Nephron (organoid): ENCODE measurements around the gene APCDD1.
"Not testable (repeated sequence)": the region's sequence is repeated elsewhere in the genome, so short reads cannot be mapped to it uniquely, and the experiment has no call there.

Experiments
- H3K27ac Mint-ChIP-seq, 3 experiments: 2 replicates each; pipeline ENCODE4 v1.8.0; 2020; ENCODE audit warnings: mixed read lengths in 3 of 3, mild to moderate bottlenecking in 2 of 3, moderate library complexity in 1 of 3
- H3K27me3 Mint-ChIP-seq: 2 replicates; pipeline ENCODE4 v1.8.0; 2021; ENCODE audit warnings: low read depth, mild to moderate bottlenecking, moderate library complexity, mixed read lengths
- H3K36me3 Mint-ChIP-seq: 2 replicates; pipeline ENCODE4 v1.8.0; 2020; ENCODE audit warnings: low read depth, mixed read lengths
- H3K4me1 Mint-ChIP-seq: 2 replicates; pipeline ENCODE4 v1.8.0; 2020; ENCODE audit warnings: mixed read lengths
- H3K4me3 Mint-ChIP-seq, 3 experiments: 2 replicates each; pipeline ENCODE4 v1.8.0; 2020; ENCODE audit warnings: mild to moderate bottlenecking in 3 of 3, mixed read lengths in 3 of 3, moderate library complexity in 2 of 3
- H3K9me3 Mint-ChIP-seq: 2 replicates; pipeline ENCODE4 v1.8.0; 2020; ENCODE audit warnings: mixed read lengths
- TF ChIP-seq, protein P1 (sequence below), 3 experiments: fragments of 200-600 bp; sonication (generic); IDR thresholded peaks; one replicate each; pipeline ENCODE4 v1.5.0; 2021; ENCODE audit warnings: antibody characterized with exemption in 3 of 3; ENCODE audit not compliant: unreplicated experiment in 3 of 3

Gene APCDD1

GRCh38 chr18:10463741-10464140 is 9.3 kb downstream of the APCDD1 start:
- H3K4me1 Mint-ChIP-seq: peaks cover 20% of the 10 kb centered on the region
- no peak overlapping the region for H3K4me3 Mint-ChIP-seq
- peaks cover 13% of the 10 kb centered on the region for H3K27me3 Mint-ChIP-seq
- peaks cover 9% of the 10 kb centered on the region for H3K36me3 Mint-ChIP-seq
- no peak overlapping the region for H3K27ac Mint-ChIP-seq
- H3K9me3 Mint-ChIP-seq: no peaks in the 10 kb centered on the region
- TF ChIP-seq, protein P1, sequence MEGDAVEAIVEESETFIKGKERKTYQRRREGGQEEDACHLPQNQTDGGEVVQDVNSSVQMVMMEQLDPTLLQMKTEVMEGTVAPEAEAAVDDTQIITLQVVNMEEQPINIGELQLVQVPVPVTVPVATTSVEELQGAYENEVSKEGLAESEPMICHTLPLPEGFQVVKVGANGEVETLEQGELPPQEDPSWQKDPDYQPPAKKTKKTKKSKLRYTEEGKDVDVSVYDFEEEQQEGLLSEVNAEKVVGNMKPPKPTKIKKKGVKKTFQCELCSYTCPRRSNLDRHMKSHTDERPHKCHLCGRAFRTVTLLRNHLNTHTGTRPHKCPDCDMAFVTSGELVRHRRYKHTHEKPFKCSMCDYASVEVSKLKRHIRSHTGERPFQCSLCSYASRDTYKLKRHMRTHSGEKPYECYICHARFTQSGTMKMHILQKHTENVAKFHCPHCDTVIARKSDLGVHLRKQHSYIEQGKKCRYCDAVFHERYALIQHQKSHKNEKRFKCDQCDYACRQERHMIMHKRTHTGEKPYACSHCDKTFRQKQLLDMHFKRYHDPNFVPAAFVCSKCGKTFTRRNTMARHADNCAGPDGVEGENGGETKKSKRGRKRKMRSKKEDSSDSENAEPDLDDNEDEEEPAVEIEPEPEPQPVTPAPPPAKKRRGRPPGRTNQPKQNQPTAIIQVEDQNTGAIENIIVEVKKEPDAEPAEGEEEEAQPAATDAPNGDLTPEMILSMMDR (IDR thresholded peaks at IDR 0.05; ENCODE audit: unreplicated experiment in 3 of 3): no peak

DNA sequence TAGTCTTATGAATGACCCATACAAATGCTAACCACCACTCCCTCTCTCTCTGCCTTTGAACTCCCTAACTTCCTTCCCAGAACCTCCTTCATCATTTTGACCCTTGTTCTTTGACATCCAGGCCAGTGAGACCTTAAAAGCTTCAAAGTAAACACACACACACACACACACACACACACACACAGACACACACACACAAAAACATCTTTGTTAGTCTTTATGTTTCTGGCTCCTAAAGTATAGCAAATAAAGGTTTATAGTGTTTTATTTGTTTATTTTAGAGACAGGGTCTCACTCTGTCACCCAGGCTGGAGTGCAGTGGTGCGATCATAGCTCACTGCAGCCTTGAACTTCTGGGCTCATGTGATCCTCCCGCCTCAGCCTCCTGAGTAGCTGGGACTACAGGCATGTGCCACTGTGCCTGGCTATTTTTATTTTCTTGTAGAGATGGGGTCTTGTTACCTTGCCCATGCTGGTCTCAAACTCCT is 9.8 kb downstream of the APCDD1 start:
- H3K36me3 Mint-ChIP-seq, H3K27ac Mint-ChIP-seq, H3K4me3 Mint-ChIP-seq, H3K9me3 Mint-ChIP-seq: not testable (repeated sequence)
- Mint-ChIP-seq H3K4me1 (peaks cover 20% of the 10 kb centered on the region), H3K27me3 (peaks cover 13% of the 10 kb centered on the region)

GRCh38 chr18:10465174-10465939 is 10.9 kb downstream of the APCDD1 start:
- peaks cover 13% of the 10 kb centered on the region for H3K27me3 Mint-ChIP-seq
- no peak overlapping the region for H3K4me3 Mint-ChIP-seq
- peak overlapping the region in 2 of 3 experiments; percentile 10 to 41 for H3K27ac Mint-ChIP-seq
- H3K9me3 Mint-ChIP-seq: no peaks in the 10 kb centered on the region
- TF ChIP-seq, protein P1 (IDR thresholded peaks at IDR 0.05; ENCODE audit: unreplicated experiment in 3 of 3): no peak
- H3K36me3 Mint-ChIP-seq: peaks cover 12% of the 10 kb centered on the region
- H3K4me1 Mint-ChIP-seq: peaks cover 20% of the 10 kb centered on the region

GRCh38 chr18:10470429-10470828 is 16.0 kb downstream of the APCDD1 start:
- Mint-ChIP-seq H3K27me3 (peaks cover 4% of the 10 kb centered on the region), H3K27ac (no peak overlapping the region), H3K36me3 (peaks cover 23% of the 10 kb centered on the region), H3K4me1 (peaks cover 21% of the 10 kb centered on the region), H3K9me3 (no peaks in the 10 kb centered on the region), H3K4me3 (no peak overlapping the region)
- TF ChIP-seq, protein P1 (IDR thresholded peaks at IDR 0.05; ENCODE audit: unreplicated experiment in 3 of 3): no peak

GRCh38 chr18:10471574-10471973 is 17.1 kb downstream of the APCDD1 start:
- Mint-ChIP-seq H3K36me3 (peaks cover 23% of the 10 kb centered on the region), H3K27ac (no peak overlapping the region), H3K4me3 (no peak overlapping the region), H3K9me3 (no peaks in the 10 kb centered on the region), H3K27me3 (peaks cover 4% of the 10 kb centered on the region), H3K4me1 (peaks cover 30% of the 10 kb centered on the region)
- TF ChIP-seq, protein P1 (IDR thresholded peaks at IDR 0.05; ENCODE audit: unreplicated experiment in 3 of 3): no peak

DNA sequence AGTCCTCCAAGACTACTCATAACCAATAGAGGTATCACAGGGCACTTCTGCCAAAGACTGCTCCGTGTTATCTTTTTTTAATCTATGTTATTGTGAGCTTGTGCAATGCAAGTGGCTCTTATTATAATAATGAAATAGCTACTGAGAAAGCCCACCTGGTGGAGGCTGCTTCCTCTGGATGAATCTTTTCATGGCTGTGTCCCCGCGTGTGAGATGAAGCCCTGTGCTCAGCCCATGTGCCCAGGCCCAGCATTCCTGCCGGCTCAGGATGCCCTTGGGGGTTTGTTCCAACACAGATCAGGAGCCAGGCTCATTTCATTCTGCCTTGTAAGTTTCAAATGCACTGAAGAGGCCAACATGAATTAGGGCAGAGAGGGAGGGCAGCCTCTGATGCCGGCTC is 18.7 kb downstream of the APCDD1 start:
- H3K36me3 Mint-ChIP-seq: peaks cover 28% of the 10 kb centered on the region
- no peaks in the 10 kb centered on the region for H3K9me3 Mint-ChIP-seq
- H3K27me3 Mint-ChIP-seq: peaks cover 4% of the 10 kb centered on the region
- H3K4me3 Mint-ChIP-seq: no peak overlapping the region
- H3K4me1 Mint-ChIP-seq: peaks cover 36% of the 10 kb centered on the region
- peak overlapping the region in 1 of 3 experiments; percentile 6 for H3K27ac Mint-ChIP-seq
- TF ChIP-seq, protein P1 (IDR thresholded peaks at IDR 0.05; ENCODE audit: unreplicated experiment in 3 of 3): no peak
